A673 (cell line): Measurements from ENCODE around the gene RNF220. TPM values are rescaled to one million over a fixed set of nuclear protein-coding genes. Genes with fewer than 3 reads are reported as not detected.

Experiments used
- BruUV-seq: library from RNA; stranded (reverse); fragments of 400-500 nt; replicated peaks from 2 replicates; lab custom pipeline; 2021; lab: Mats Ljungman, UMichigan
- CTCF ChIA-PET: fragments of 300-600 bp; sonication (Branson Sonifier 250); formaldehyde crosslinking; loops from one replicate; lab custom pipeline; 2022; ENCODE audit warnings: antibody characterized with exemption; lab: Charles Lee
- POLR2A ChIA-PET: fragments of 300-600 bp; sonication (Branson Sonifier 250); formaldehyde crosslinking; loops from one replicate; lab custom pipeline; 2022; ENCODE audit warnings: antibody characterized with exemption; ENCODE audit not compliant: low non-redundant PET; lab: Charles Lee
- DNase-seq: peaks from one replicate; pipeline ENCODE4 v3.0.0-alpha.2; 2015; ENCODE audit warnings: low spot score
- H3K27ac ChIP-seq: fragments of 200-600 bp; sonication (generic); 2 replicates; pipeline ENCODE4 v1.5.1; 2016; ENCODE audit warnings: mixed run types, low read depth, mild to moderate bottlenecking, mixed read lengths, antibody characterized with exemption, low read length; ENCODE audit not compliant: poor library complexity, severe bottlenecking
- H3K27me3 ChIP-seq: fragments of 200-600 bp; sonication (generic); replicated peaks from 2 replicates; pipeline ENCODE4 v1.6.1; 2017; ENCODE audit warnings: mixed run types, low read depth, mild to moderate bottlenecking, mixed read lengths, antibody characterized with exemption, low read length; ENCODE audit not compliant: insufficient read depth, poor library complexity
- H3K36me3 ChIP-seq: fragments of 200-600 bp; sonication (generic); 2 replicates; pipeline ENCODE4 v1.6.1; 2016; ENCODE audit warnings: mixed run types, mild to moderate bottlenecking, mixed read lengths, antibody characterized with exemption, low read length; ENCODE audit not compliant: insufficient read depth, poor library complexity, severe bottlenecking
- H3K4me1 ChIP-seq: fragments of 200-600 bp; sonication (generic); 2 replicates; pipeline ENCODE4 v1.6.1; 2017; ENCODE audit warnings: mixed run types, mild to moderate bottlenecking, mixed read lengths, antibody characterized with exemption, low read length; ENCODE audit not compliant: insufficient read depth, poor library complexity, severe bottlenecking
- H3K4me3 ChIP-seq: fragments of 200-600 bp; sonication (generic); 2 replicates; pipeline ENCODE4 v1.5.1; 2016; ENCODE audit warnings: low read depth, mixed run types, mild to moderate bottlenecking, mixed read lengths, low read length; ENCODE audit not compliant: poor library complexity, severe bottlenecking
- H3K9me3 ChIP-seq: fragments of 200-600 bp; sonication (generic); 2 replicates; pipeline ENCODE4 v1.6.1; 2016; ENCODE audit warnings: mixed run types, low read depth, mild to moderate bottlenecking, mixed read lengths, antibody characterized with exemption, low read length; ENCODE audit not compliant: poor library complexity, severe bottlenecking
- CTCF ChIP-seq: fragments of 300-800, 200-600 bp; sonication (generic); conservative IDR thresholded peaks from 2 replicates; pipeline ENCODE4 v1.5.1; 2017; ENCODE audit warnings: low read depth, mild to moderate bottlenecking, antibody characterized with exemption, low read length, moderate library complexity, mixed read lengths
- EZH2 ChIP-seq: fragments of 200-600 bp; sonication (generic); IDR thresholded peaks from 2 replicates; pipeline ENCODE4 v1.6.1; 2017; ENCODE audit warnings: borderline replicate concordance, low read depth, mild to moderate bottlenecking, mixed read lengths, antibody characterized with exemption, low read length; ENCODE audit not compliant: poor library complexity, severe bottlenecking
- intact Hi-C: fragments of 100-400 bp; cut with micrococcal nuclease; formaldehyde crosslinking; loops from one replicate; pipeline ENCODE4 v1.10.0; 2022; ENCODE audit not compliant: unreplicated experiment
- total RNA-seq: library from RNA; stranded (reverse); gene quantifications from 2 replicates; pipeline ENCODE4 v1.2.3, GENCODE V29; 2021

Gene RNF220
- total RNA-seq, 1 experiment from 2014 or later: 80.6 TPM

- BruUV-seq: no TSS peak
- Histone ChIP-seq H3K36me3 (no peaks in the 10 kb centered on the region), H3K27me3 (no peaks in the 10 kb centered on the region), H3K9me3 (no peaks in the 10 kb centered on the region), H3K4me3 (no peak overlapping the region), H3K27ac (no peak overlapping the region), H3K4me1 (no peaks in the 10 kb centered on the region)
- no peak for TF ChIP-seq CTCF
- no peak for TF ChIP-seq EZH2
- intact Hi-C loops: no loop called here
- CTCF ChIA-PET: no interaction called here
- POLR2A ChIA-PET: interaction anchor here (0.9 kb wide), 1 partner anchor 30 kb away, joined by 3 read pairs; no protein-coding TSS in a partner anchor
- no peak for DNase-seq
These were observed 179.1 kb downstream of the RNF220 start for GRCh38 chr1:44584167-44584566.

GRCh38 chr1:44585315-44585920 lies 180.4 kb downstream of the RNF220 start:
- no peak for DNase-seq
- TF ChIP-seq CTCF: no peak
- TF ChIP-seq EZH2: no peak
- no peak overlapping the region for H3K4me3 ChIP-seq
- no peaks in the 10 kb centered on the region for H3K9me3 ChIP-seq
- ChIA-PET POLR2A (no interaction called here), CTCF (no interaction called here)
- H3K27me3 ChIP-seq: no peaks in the 10 kb centered on the region
- intact Hi-C loops: no loop called here
- BruUV-seq: no TSS peak
- no peak overlapping the region for H3K27ac ChIP-seq
- no peaks in the 10 kb centered on the region for H3K36me3 ChIP-seq
- H3K4me1 ChIP-seq: no peaks in the 10 kb centered on the region

- Histone ChIP-seq H3K4me1 (no peaks in the 10 kb centered on the region), H3K9me3 (no peaks in the 10 kb centered on the region), H3K27ac (no peak overlapping the region), H3K4me3 (no peak overlapping the region), H3K36me3 (no peaks in the 10 kb centered on the region), H3K27me3 (no peaks in the 10 kb centered on the region)
- BruUV-seq: no TSS peak
- DNase-seq: no peak
- intact Hi-C loops: no loop called here
- POLR2A ChIA-PET: no interaction called here
- TF ChIP-seq EZH2: no peak
- TF ChIP-seq CTCF: no peak
- CTCF ChIA-PET: no interaction called here
These were observed 182.9 kb downstream of the RNF220 start for GRCh38 chr1:44587796-44588460.
